Ovary (tissue), 3 donors: ENCODE data around the gene CCDC32.

Experiments used
- POLR2A ChIP-seq: fragments of 450-650 bp; IDR thresholded peaks from one replicate; pipeline ENCODE4 v1.6.1; 2017; ENCODE audit warnings: antibody characterized with exemption, mild to moderate bottlenecking, moderate library complexity
- TF ChIP-seq, protein P1 (sequence below), 3 donors: fragments of 450-650 bp in 2 of 3; fragments of 200-600 bp in 1 of 3; IDR thresholded peaks; one replicate each; pipeline versions ENCODE4 v1.5.1 to v1.8.0; 2016 to 2022; ENCODE audit warnings: antibody characterized with exemption in 3 of 3, mild to moderate bottlenecking in 1 of 3
- donor health status: DM: no; HTN: no; CAD: no.

DNA sequence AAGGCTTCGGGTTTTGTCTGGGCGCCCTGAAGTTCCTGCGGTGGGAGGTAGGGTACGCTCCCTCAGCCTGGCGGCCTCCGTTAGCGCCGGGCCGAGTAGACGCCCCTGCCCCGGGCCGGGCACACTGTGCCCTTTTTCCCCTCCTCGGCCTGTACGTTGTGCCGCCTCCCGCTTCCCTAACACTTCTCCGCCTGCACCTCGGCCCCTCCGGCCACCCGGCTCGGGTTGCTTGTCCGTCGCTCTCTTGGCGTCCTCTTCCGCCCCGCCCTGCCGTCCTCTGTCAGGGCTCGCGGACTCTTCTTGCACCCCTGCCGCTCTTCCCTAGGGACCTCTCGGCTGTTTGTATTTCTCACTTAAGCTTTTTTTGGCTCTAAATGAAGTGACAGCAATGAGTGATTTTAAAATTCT is 29.6 kb upstream of the CCDC32 start:
- TF ChIP-seq, protein P1, sequence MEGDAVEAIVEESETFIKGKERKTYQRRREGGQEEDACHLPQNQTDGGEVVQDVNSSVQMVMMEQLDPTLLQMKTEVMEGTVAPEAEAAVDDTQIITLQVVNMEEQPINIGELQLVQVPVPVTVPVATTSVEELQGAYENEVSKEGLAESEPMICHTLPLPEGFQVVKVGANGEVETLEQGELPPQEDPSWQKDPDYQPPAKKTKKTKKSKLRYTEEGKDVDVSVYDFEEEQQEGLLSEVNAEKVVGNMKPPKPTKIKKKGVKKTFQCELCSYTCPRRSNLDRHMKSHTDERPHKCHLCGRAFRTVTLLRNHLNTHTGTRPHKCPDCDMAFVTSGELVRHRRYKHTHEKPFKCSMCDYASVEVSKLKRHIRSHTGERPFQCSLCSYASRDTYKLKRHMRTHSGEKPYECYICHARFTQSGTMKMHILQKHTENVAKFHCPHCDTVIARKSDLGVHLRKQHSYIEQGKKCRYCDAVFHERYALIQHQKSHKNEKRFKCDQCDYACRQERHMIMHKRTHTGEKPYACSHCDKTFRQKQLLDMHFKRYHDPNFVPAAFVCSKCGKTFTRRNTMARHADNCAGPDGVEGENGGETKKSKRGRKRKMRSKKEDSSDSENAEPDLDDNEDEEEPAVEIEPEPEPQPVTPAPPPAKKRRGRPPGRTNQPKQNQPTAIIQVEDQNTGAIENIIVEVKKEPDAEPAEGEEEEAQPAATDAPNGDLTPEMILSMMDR (IDR thresholded peaks at IDR 0.05): no peak
- TF ChIP-seq POLR2A: no peak
